HG02981 (cell line): ENCODE results near the gene LAMTOR4.
"Not testable (repeated sequence)": the region's sequence is repeated elsewhere in the genome, so short reads cannot be mapped to it uniquely, and the experiment has no call there.

Experiments used
- ATAC-seq: cut with Tn5 transposase; IDR thresholded peaks from one replicate; pipeline ENCODE4 v1.9.1; 2021; ENCODE audit warnings: mild to moderate bottlenecking, moderate library complexity; ENCODE audit not compliant: unreplicated experiment

LAMTOR4 gene

DNA sequence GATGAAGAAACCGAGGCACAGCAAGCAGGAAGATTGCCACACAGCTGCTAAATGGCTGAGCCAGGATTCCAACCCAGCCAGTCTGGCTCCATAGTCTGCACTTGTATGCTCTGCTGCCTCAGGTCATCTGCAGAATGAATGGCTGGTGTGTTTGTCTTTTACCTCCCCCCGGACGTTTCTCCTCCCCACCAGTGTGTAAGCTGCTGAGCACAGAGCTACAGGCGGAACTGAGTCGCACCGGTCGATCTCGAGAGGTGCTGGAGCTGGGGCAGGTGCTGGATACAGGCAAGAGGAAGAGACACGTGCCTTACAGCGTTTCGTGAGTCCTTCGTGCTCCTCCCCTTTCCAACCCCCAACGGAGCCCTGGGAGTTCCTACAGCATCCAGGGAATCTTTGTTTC is 26.7 kb upstream of the LAMTOR4 start:
- ATAC-seq = no peak

DNA sequence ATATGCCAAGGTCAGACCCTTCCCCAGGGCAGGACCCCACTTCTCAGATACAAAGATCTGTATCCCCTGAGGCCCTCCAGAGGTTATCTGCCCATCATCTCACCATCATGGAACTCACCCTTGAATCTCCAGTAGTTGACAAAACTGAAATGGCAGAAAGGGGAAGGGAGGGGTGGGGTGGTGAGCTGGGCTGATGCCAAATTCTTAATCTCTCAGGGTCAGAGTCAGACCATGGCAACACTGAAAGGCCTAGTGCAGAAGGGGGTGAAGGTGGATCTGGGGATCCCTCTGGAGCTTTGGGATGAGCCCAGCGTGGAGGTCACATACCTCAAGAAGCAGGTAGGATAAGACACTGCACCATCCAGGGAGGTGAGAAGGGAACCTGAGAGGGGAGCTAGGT is 26.1 kb upstream of the LAMTOR4 start:
- no peak for ATAC-seq

- no peak for ATAC-seq
These were observed 24.2 kb upstream of the LAMTOR4 start for GRCh38 chr7:100124301-100125230.

DNA sequence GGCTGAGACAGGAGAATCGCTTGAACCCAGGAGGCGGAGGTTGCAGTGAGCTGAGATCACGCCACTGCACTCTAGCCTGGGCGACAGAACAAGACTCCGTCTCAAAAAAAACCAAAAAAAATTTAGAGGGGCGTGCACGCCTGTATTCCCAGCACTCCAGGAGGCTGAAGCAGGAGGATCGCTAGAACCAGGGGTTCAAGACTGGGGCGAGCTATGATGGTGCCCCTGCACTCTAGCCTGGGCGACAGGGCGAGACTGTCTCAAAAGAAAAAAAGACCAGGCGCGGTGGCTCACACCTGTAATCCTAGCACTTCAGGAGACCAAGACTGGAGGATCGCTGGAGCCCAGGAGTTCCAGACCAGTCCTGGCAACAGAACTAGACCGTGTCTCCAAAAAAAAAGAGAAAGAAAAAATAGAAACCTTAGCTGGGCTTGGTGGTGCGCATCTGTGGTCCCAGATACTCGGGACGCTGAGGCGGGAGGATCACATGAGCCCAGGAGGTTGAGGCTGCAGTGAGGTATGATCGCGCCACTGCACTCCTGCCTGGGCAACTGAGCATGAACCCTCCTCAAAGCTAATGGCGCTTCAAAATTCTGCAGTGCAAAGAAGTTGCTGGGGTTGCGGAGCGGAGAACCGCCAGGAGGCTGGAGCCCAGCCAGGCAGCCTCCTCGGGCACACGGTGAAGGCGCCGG is 22.3 kb upstream of the LAMTOR4 start:
- peak; percentile 19 for ATAC-seq

- ATAC-seq = peak; percentile 59
These were observed 21.5 kb upstream of the LAMTOR4 start, which contains the start of gene MBLAC1 for GRCh38 chr7:100126931-100127865. TSS of gene MBLAC1 (plus strand) at chr7:100126967. CDS start at chr7:100127396, 429 bp downstream.

- ATAC-seq = no peak
These were observed 20.7 kb upstream of the LAMTOR4 start for GRCh38 chr7:100127866-100128636.

GRCh38 chr7:100128637-100128963 is 20.1 kb upstream of the LAMTOR4 start:
- ATAC-seq = no peak

DNA sequence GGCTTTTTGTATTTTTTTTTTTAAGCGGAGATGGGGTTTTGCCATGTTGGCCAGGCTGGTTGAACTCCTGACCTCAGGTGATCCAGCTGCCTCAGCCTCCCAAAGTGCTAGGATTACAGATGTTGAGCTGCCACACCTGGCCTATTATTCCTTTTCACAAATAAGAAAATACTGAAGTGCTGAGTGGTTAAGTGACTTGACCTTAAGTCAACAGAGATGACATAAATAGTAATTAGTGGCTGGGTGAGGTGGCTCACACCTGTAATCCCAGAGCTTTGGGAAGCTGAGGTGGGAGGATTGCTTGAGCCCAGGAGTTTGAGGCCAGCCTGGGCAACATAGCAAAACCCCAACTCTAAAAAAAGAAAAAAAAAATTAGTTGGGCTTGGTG is 18.5 kb upstream of the LAMTOR4 start:
- ATAC-seq = not testable (repeated sequence)

DNA sequence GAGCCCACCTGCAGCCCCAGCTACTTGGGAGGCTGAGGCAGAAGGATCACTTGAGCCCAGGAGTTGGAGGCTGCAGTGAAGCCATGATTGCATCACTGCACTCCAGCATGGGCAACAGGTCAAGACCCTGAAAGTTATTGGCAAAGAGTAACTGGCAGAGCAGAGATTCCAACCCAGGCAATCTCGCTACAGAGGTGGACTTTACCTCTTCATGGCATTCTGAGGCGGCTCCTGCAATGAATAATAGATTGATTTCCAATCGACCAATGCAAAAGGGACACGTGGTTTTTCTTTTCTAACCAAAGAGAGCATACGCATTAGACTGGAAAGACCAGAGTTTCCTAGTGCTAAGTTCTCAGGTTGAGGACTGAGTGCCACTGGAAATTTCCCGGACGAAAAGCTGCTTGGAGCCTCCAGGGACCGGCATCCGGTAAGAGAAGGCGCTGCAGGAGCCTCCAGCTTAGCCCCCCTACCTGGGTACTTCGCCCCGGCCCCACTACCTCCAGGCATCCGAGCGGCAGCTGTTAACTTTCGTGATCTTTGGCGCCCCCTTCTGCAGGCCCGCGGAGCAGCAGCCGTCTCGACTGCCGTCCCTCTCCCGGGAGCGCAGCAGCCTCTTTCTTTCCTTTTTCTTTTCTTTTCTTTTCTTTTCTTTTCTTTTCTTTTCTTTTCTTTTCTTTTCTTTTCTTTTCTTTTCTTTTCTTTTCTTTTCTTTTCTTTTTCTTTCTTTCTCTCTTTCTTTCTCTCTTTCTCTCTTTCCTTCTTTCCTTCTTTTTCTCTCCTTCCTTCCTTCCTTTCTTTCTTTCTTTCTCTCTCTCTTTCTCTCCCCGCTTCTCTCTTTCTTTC is 17.9 kb upstream of the LAMTOR4 start:
- no peak for ATAC-seq

- ATAC-seq = no peak
These were observed 16.6 kb upstream of the LAMTOR4 start for GRCh38 chr7:100132126-100132525.

GRCh38 chr7:100132697-100133151 is 16.0 kb upstream of the LAMTOR4 start:
- peak; percentile 56 for ATAC-seq

- ATAC-seq = no peak
These were observed 10.6 kb upstream of the LAMTOR4 start for GRCh38 chr7:100137851-100138760.

GRCh38 chr7:100141555-100141949 is 7.2 kb upstream of the LAMTOR4 start:
- ATAC-seq = no peak

DNA sequence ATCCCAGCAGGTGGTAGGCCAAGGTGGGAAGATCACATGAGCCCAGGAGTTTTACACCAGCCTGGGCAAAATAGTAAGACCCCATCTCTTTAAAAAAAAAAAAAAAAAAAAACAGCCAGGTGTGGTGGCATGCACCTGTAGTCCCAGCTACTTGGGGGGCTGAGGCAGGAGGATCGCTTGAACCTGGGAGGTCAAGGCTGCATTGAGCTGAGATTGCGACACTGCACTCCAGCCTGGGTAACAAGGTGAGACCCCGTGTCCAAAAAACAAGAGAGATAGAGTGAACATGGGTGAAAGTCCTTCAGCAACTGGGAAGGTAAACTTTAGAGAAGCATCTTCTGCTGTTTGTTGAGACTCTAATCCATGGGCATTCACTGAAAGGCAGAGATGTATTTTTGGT is 6.3 kb upstream of the LAMTOR4 start:
- no peak for ATAC-seq

DNA sequence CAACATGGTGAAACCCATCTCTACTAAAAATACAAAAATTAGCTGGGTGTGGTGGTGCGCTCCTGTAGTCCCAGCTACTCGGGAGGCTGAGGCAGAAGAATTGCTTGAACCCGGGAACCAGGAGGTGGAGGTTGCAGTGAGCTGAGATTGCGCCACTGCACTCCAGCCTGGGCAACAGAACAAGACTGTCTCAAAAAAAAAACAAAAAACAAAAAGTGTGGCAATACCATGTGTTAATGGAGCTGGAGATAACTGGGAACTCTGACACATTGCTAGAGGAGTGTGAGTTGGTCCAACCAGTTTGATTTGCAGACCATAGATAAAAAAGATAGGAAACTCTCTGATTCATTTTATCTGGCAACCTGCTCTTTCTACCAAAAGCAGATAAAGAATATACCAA is 2.4 kb upstream of the LAMTOR4 start:
- not testable (repeated sequence) for ATAC-seq

GRCh38 chr7:100147278-100147677 is 1.4 kb upstream of the LAMTOR4 start:
- no peak for ATAC-seq

DNA sequence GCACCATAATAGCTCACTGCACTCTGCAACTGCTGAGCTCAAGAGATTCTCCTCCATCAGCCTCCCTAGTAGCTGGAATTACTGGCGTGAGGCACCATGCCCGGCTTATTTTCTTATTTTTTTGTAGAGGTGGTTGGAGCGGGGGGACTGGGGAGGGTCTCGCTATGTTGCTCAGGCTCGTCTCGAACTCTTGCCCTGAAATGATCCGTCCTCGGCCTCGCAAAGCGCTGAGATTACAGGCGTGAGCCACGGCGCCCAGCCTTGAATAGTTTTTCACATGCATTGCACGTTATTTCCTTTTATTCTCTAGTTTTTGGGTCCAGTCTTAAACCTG is 526 bp upstream of the LAMTOR4 start:
- no peak for ATAC-seq

DNA sequence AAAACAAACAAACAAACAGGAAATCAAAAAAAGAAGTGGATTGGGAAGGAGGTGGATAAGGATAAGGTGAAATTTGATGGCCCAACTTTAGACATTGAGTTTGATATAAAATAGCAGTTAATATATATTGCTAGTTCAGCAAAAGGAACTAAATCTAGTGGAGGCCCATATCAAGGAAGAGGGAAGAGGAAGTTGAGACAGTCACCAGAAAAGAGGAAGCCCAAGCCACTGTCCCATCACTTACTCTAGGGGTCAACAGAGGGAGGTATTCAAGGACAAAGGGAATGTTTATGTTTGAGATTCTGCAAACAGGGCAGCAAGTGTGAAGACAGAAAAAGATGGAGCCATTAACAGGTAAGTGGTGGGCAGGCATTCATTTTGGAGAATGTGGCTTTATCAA is 3.7 kb downstream of the LAMTOR4 start:
- no peak for ATAC-seq
